T-helper 2 cell treated with Interferon-gamma antibody and Interleukin-4, amounts not matched to agents 100 ng/mL and 5 ng/mL, for 36 hours (primary cell): ENCODE results near the gene SSBP3. TPM values are rescaled to one million over a fixed set of nuclear protein-coding genes. Genes with fewer than 3 reads are reported as not detected.

Experiments used
- intact Hi-C: fragments of 100-400 bp; cut with micrococcal nuclease; formaldehyde crosslinking; loops from one replicate; pipeline ENCODE4 v1.15.1; 2023
- total RNA-seq: library from RNA; stranded (reverse); gene quantifications from 2 replicates; pipeline ENCODE4 v1.2.3, GENCODE V29; 2022

SSBP3 gene
- total RNA-seq, 1 donor from 2014 or later, result 82.8 TPM

DNA sequence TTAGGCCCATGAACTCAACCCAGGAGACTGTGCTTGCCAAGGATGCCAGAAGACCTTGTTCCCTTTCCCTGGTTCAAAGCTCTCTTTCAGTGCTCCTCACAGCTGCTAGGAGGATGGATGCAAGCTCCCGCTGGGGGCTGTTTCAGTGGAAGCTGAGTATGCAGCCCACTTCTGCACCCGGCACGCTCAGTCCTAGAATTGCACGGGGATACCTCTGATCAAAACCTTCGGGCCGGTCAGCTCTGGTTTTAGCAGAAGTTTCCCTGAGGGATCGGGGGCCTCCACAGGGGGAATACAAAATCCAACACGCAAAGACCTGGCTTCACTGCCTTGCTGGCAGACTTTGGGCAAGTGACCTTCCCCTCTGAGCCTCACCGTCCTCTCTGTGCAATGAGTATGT is 4.2 kb upstream of the SSBP3 start:
- intact Hi-C loops, result no loop called here

DNA sequence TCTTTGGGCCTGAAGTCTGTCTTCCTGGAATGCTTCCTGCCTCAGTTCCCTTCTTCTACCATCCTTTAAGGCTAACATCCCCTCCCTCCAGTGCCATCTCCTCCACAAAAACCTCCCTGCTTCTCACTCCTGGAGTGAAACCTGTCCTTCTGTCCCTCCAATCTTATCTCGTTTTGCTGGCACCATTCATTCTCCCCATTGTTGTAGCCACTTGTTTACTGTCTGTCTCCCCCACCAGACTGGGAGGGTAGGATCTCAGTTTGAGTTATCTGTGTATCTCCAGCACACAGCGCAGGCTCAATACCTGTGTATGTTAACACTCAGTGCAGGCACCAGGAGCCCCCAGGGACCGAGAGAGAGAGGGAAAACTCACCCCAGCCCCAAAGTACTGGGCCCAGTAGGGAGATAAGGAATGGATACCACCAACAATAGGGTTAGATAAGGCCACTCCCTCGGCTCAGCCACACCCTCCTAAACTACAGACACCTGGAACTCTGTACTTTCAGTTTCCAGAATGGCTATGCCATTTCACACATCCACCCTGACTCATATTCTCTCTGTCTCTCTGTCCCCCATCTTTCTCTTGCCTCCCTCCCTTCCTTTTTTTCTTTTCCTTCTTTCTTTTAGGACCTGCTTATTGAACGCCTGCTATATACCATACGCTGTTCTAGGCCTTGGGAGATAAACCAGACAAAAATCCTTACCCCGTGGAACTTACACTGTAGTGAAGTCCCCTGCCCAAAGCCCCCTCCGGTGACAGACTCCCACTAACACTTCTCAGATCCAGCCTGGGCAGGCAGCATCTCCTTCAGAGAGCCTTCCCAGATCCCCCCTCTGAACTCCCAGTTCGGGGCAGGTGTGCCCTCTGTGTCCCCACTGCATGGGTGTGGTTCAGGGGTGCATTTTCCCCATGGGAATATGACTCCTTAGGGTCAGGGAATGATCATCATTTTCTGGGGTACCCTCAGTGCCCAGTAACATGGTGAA is 3.3 kb upstream of the SSBP3 start:
- intact Hi-C loops, result loop anchor here (5.0 kb wide), 6 partner anchors 47 to 517 kb away; partner anchors contain the start of genes DHCR24, DIO1, TTC22 and TTC4

DNA sequence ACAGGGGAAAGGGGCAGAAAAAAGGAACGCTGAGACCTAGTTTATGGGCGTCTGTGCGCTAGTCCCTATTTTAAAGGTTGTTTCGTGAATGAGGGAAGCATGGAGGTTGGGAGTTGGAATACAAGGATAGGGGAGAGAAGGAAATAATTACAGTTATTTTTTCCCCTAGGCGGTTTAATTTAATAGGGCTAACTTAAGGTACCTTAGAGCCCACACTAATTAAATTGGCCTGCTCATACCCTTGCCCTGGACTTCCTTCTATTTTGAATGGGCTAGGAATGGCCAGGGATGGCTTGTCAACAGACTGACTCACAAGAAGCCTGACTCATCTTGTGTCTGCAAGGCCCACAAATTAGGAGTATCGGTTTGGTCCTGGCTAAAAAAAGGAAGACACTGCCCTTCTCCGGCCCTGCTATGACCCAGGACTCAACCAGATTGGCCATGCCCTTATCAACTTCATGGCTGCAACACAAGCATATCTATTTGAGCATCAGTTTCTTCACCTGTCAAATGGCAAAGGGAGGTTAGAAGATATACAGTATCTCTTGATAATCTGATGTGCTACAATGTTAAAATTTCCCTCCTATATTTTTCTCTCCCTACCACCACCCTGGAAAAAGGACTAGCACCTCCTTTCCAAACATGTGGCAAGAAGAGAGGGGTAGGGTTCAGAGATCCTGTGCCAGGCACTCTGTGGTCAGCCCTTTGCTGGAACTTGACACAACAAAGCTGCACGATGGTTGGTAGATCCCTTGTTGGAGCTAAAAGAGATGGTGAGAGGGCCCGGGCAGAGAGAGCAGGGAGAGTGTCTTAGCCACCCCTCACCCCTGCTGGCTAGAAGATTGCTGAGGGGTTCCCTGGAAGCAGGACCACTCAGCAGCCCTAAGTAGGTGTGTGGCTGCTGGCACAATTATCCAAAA is 2.2 kb upstream of the SSBP3 start:
- intact Hi-C loops, result loop anchor here (5.0 kb wide), 6 partner anchors 46 to 516 kb away; partner anchors contain the start of genes DHCR24, DIO1, TTC22 and TTC4

DNA sequence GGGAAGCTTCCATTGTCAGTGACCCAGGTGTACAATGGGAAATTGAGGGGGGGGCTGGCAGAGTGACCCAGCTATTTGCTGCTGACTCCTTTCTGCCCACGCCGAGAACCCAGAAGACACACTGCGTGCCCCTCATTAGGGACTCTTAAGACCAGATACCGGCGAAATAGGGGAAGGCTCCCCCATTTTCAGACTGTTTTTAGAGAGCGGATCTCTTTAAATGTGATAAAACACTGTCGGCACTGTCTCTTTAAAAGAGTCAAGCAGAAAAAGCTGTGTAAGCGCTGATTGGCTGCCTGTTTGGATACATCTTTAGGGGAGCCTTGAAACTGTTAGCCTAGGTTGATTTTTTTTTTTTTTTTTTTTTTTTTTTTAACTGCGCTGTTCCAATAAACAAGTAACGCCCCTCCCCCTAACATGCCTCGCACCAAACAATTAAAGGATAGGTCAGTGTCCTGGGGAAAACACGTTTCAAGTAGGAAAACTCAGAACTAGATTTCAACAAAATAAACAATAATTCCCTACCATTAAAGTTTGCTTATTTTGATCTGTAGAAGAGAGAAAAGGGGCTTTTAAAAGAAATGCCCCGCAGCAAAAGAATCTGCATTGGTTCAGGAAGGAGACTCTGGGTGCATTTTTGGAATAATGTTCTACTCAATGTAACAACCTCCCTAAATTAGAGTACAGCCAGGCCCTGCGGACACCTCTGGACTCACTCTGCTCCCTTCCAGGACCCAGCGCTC is 1.4 kb upstream of the SSBP3 start:
- intact Hi-C loops, result loop anchor here (1.0 to 5.0 kb wide), 13 partner anchors 45 to 569 kb away; partner anchors contain the start of genes CYB5RL, DHCR24, DIO1 and MRPL37

DNA sequence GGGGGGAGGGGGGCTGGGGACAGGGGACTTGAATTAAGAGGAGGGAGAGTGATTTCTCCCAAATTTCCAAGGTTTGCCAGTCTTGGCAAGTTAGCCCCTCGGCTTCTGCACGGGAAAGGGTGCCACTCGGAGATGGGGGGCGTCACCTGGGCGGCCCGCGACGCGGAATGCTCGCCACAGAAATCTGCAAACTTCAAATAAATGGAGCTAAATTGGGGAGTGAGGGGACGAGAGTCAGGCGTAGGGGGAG is 885 bp upstream of the SSBP3 start:
- intact Hi-C loops, result loop anchor here (1.0 to 5.0 kb wide), 13 partner anchors 45 to 569 kb away; partner anchors contain the start of genes CYB5RL, DHCR24, DIO1 and MRPL37

DNA sequence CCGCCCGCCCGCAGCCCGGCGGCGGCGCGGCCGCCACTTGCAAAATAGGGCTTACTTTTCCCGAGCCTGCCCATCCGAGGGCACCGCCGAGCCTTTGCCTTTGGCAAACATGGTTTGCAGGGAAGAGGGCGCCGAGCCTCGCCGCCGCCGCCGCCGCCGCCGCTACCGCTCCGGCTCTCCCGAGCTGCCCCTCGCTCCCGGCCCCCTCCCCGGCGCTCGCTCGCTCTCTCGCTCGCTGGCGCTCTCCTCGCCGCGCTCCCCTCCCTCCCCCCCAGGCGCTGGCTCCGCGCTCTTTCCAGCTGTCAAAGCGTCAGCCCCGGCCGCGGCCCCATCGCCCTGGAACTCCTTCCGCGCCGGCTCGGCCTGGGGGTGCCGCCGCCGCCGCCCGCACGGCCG is 298 bp downstream of the SSBP3 start:
- intact Hi-C loops, result loop anchor here (2.0 to 5.0 kb wide), 7 partner anchors 44 to 514 kb away; partner anchors contain the start of genes DHCR24, DIO1, TTC22 and TTC4

DNA sequence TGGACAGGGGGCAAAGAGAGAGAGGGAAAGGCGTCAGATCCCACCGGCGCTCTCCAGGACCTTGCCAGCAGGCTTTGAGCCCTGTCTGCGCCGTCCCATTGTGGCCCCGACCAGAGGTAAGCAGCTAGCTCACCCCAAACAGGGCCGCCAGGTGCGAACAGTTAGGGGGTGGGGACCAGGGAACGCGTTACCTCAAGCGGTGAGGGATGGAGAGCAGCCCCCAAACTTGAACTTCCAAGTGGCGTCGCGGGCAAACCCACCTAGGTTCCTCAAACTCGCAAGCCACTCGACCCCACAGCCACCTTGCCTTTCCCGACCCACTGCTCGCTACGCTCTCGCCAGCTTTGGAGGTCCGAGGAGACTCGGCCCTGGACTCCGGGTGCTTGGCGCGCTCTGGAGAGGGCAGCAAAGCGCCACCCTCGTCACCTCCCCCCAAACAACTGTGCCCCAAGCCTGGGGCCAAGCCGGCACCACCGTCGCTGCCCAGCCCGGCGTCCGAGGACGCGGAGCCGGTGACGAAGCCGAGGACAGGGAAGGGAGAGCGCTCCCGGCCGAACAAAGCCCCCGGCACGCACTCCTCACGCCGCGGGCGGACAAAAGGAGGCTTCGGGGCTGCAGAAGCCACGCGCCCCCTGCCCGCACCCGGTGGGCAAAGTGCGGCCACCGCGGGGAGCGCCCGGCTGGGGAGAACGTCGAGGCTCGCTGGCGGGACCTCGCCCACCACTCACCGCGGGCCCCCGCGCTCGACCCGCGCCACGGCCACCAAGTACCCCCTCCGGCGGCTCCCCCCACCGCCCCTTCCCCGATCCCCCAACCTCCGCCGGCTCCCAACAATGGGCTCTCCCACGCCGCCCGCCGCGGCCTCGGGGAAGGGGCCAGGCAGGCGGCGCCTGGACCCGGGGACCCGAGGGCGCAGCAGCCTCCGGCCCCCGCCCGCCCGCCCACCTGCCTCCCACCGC is 976 bp downstream of the SSBP3 start:
- intact Hi-C loops, result loop anchor here (5.0 kb wide), 6 partner anchors 43 to 513 kb away; partner anchors contain the start of genes DHCR24, DIO1, TTC22 and TTC4

DNA sequence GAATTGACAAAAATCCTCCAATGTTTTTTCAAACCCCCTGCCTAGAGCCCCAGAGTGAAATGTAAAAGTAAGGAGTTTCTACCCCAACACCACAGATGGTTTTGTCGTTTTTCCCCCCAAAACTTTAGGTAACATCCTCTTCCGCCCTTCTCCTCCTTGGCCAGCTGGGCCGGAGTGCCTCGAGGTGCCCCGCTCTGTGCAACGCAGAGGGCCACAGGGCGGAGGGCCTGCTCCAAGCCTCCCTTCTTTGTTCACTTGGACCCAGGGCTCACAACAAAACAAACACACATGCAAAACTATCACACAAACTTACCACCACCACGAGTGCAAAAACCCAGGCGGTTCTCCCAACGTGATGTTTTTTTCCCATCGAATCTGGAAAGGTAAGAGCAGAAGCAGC is 1.9 kb downstream of the SSBP3 start:
- intact Hi-C loops, result no loop called here

DNA sequence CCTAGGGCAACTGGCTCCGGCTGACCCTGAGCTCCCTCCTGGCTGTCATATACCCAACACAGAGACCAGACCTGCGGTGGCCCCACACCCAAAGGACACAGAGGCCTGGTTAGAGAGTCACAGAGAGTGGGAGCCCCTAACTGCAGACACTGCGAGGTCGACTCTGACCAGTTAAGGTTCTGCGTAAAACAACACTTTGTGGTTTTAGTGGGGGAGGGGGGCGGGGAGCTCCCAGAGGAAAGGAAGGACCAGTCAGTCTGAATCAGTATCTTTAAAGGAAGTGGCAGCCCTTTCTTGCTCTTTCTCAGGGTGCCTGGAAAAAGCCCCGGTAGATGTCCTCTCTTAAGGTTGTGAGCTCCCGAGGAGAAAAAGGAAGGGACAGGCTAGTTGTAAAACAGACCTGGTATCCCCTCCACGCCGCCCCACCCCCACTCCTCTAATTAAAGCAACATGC is 2.4 kb downstream of the SSBP3 start:
- intact Hi-C loops, result no loop called here

DNA sequence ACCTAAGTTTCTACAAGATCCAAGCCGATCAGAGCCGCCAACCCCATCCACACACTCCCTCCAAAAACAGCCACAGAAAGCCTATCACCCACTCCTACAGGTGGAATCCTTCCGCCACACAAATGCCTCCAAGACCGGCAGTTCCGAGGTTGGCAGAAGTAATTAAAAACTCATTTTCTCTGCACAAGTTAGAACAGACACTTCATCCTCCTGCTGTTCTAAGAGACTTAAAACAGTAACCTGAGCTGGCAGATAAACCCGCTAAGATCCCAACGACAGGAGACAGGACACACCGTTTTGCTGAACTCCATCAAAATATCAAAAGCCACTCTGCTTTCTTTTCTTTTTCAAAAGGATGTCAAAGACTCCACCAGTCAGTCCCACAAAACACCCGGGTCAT is 2.8 kb downstream of the SSBP3 start:
- intact Hi-C loops, result no loop called here

DNA sequence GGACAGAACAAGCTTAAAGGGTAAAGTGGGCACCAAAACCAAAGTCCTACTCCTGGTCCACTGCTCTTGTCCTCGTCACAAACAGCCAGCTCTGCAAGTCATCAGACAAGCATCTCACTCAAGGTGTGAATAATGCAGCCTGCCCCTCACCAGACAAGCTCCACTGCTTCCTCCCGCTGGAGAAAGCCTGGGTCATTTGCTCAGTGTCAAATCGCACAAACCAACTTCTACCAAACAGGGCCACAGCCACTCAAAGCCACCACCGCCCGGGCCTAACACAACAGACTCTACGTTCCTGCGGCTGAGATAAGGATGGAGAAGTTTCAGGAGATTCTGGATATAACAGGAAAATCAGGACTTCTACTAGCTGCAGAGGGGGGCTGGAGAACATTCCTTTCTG is 3.3 kb downstream of the SSBP3 start:
- intact Hi-C loops, result no loop called here

DNA sequence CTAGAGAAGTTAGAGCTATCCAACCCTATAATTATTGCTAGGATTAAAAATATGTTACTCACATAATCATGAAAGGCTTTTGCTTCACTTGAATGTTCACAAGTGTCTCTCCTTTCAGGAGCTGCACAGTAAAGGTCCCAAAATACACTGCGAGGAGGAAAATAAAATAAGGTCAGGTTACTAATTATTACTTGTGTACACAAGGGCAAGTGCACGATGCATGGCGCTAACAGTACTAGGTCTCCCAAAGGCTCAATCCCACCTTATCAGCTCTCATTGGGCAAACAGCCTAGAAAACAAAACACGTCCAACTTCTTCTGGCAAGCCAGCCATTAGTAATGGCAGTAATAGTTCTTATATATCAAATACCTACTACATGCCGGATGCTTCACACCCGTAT is 4.4 kb downstream of the SSBP3 start:
- intact Hi-C loops, result no loop called here

DNA sequence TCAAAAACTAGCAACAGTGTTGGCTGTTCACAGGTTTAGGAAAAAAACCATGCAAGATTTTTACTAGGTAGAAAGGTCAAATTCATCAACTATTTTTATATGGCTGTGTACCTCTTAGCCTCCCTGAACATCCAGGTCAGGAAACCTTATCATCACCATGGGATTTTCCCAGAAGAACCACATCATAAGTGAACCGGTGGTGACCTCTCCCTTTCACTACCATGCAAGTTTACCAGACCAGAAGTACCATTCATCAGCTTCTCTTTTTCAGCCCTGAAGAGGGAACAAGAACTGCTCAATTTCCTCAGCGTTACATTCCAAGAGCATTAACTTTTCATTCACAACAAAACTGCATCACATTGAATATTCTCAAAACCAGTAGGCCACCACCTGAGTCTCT is 5.9 kb downstream of the SSBP3 start:
- intact Hi-C loops, result no loop called here

DNA sequence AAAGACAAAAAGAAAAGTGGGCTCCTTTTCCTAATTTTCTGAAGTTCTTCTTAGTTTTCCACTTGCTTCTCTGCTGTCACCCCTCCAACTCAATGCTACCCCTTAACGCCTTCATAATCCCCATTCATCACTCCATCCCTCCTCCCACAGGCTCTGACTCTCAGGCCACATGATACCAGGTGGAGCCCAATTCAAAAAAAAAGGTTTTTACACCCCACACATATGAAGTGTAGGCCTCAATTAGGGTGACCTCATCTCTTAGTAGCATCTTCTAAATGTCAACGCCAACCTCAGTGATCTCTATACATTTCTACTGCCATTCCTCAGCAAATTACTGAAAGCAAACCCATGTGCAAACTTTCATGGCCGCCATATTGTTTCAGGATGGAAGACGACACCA is 6.4 kb downstream of the SSBP3 start:
- intact Hi-C loops, result no loop called here

DNA sequence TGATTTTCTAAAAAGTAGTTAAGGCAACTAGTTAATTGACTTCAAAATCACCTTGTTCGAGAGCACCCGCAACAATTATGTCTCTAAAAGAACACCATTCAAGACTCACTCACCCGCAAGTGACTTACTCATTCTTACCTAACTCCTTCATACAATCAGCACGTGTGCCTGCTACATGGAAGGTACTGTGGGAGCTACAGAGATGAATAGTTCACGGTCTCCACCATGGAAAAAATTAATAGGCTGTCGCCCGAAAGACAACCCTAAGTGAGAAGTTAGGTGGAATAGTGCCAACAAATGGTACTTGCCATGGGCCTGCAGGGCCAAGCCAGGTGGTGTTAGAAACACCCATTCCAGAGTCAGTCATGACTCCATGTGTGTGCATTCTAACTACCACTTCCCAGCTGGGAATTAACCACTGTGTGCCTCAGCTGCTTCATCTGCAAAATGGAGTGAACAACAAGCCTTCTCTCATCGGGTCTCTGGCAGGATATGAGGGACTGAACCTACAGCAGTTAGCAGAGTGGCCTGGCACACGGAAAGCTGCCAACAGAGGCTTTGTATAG is 7.1 kb downstream of the SSBP3 start:
- intact Hi-C loops, result no loop called here

DNA sequence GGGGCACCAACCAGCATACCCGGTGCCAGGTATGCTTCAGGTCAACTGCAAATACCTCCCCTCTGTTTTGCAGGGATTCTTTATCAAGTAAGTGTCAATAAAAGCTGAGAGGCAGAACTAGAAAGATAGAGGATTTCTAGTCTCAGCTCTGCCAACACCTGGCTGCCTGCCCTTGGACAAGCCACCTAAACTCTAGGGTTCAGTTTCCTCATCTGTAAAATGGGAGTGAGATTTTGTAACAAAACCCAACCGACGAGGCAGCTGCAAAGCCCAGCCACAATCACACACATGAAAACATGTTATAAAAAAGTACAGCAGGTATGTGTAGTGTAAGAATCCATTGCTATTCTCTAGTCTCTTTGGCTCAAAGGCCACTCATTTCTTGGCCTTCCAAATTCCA is 8.2 kb downstream of the SSBP3 start:
- intact Hi-C loops, result no loop called here

DNA sequence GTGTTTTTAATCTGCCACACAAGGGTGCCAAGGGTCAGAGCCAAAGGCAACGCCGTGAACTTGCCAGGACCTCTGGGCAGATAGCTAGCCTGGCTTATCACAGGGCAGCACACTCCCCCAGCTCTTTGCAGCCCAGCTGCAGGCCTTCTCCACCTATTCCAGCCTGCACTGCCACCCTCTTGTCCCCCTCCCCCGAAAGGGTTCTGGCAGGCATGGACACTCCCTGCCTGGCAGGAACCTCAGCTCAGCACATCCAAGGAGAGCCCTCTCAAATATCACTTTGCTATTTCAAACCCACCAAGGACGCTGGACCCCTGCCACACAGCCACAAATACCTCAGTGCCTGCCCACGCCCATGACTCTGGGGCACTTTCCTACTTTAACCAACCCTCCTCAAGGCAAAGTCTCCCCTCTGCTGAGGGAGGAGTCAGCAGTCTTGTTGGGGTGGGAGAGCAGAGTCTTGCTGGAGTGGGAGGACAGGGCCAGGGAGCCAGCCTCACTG is 9.1 kb downstream of the SSBP3 start:
- intact Hi-C loops, result no loop called here

DNA sequence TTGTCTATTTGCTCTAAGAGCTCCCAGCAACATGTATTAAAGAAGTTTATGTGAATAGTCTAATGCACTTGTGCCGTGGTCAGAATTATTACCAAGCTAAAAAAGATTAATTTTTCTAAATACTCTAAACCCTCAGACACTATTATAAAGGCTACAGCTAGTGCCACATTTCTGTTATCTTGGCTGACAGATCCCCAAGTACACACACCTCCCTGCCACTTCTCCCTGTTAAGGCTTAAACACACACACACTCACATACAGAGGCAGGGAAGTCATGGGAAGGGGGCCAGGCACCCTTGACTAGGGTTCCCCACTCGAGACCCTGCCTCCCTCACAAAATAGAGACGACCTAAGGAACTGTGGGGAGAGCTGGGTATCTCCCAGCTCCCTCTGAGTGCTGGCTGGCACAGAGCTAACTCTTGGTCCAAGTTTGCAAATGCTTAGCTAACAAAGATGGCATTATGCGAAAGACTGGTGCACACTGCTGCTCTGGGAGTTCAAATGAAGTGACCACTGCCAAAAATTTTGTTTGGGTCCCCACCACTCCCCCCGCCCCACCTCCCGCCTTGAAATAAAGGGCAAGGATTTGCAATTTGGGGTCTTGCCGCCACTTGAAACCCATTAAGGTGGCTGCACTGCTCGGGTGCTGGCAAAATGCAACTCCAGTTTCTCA is 9.8 kb downstream of the SSBP3 start:
- intact Hi-C loops, result no loop called here
